Mucosa of rectum (tissue), 2 donors: Measurements from ENCODE around the gene SYT13.

Experiments used
- H3K27ac ChIP-seq, 2 donors: one replicate each; pipeline ENCODE4 v1.7.0; 2013; ENCODE audit warnings: inconsistent platforms in 2 of 2, low read depth in 2 of 2, low read length in 2 of 2
- H3K27me3 ChIP-seq, 2 donors: one replicate each; pipeline ENCODE4 v1.7.0; 2013; ENCODE audit warnings: low read length in 2 of 2; ENCODE audit not compliant: control insufficient read depth in 2 of 2, insufficient read depth in 2 of 2
- H3K36me3 ChIP-seq, 2 donors: one replicate each; pipeline ENCODE4 v1.7.0; 2013; ENCODE audit warnings: low read length in 2 of 2; ENCODE audit not compliant: control insufficient read depth in 2 of 2, insufficient read depth in 2 of 2
- H3K4me1 ChIP-seq, 2 donors: one replicate each; pipeline ENCODE4 v1.7.0; 2013; ENCODE audit warnings: low read length in 2 of 2, mild to moderate bottlenecking in 1 of 2; ENCODE audit not compliant: control insufficient read depth in 2 of 2, insufficient read depth in 2 of 2
- H3K4me3 ChIP-seq, 2 donors: one replicate each; pipeline ENCODE4 v1.7.0; 2013; ENCODE audit warnings: low read length in 2 of 2
- H3K9ac ChIP-seq, 2 donors: one replicate each; pipeline ENCODE4 v1.7.0; 2013; ENCODE audit warnings: low read length in 2 of 2, low read depth in 1 of 2, mild to moderate bottlenecking in 1 of 2
- H3K9me3 ChIP-seq, 2 donors: one replicate each; pipeline ENCODE4 v1.7.0; 2013; ENCODE audit warnings: low read length in 2 of 2; ENCODE audit not compliant: control insufficient read depth in 2 of 2
- donor health status: healthy.
- donor health status: Normal muscosa, but diverticular disease.

The SYT13 gene

DNA sequence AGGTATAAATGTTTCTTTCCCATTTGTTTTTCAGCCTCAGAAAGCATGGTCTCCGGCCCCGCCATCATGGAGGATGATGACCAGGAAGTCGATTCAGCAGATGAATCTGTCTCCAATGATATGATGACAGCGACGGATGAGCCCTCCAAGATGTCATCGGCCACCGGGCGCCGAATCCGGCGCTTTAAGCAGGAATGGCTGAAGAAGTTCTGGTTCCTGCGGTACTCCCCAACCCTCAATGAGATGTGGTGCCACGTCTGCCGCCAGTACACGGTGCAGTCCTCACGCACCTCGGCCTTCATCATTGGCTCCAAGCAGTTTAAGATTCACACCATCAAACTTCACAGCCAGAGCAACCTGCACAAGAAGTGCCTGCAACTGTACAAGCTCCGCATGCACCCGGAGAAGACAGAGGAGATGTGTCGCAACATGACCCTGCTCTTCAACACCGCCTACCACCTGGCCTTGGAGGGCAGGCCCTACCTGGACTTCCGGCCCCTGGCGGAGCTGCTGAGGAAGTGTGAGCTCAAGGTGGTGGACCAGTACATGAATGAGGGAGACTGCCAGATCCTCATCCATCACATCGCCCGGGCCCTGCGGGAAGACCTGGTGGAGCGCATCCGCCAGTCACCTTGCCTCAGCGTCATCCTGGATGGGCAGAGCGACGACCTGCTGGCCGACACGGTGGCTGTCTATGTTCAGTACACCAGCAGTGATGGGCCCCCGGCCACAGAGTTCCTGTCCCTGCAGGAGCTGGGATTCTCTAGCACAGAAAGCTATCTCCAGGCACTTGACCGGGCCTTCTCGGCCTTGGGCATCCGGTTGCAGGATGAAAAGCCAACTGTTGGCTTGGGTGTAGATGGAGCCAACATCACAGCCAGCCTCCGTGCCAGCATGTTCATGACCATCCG, 59.9 kb downstream of the SYT13 start:
- H3K36me3 ChIP-seq: peaks cover 12 to 26% of the 10 kb centered on the region in 2 donors
- no peak overlapping the region for H3K4me3 ChIP-seq
- H3K4me1 ChIP-seq: no peaks in the 10 kb centered on the region
- H3K9me3 ChIP-seq: no peaks in the 10 kb centered on the region
- no peaks in the 10 kb centered on the region for H3K27me3 ChIP-seq
- no peak overlapping the region for H3K27ac ChIP-seq
- no peak overlapping the region for H3K9ac ChIP-seq

DNA sequence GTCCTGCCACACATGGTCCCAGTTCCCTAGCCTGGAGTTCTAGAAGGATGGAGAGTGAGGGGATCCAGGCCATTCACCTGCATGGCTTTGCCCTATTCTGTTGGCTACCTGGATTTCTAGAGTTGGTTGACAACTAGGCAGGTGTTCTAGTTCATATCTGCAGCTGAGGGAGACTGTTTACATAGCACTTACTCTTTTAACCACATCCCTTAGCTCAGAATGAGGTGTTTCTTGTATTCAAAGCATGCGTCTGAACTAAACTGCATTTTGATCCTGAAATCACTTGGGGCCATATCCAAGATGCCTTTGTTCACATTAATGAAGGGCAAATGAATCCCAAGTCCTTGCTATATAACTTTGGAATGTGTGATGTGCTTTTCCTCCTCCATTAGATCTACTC, 60.9 kb downstream of the SYT13 start:
- Histone ChIP-seq H3K4me3 (no peak overlapping the region), H3K9me3 (no peaks in the 10 kb centered on the region), H3K27ac (no peak overlapping the region), H3K36me3 (peaks cover 12 to 26% of the 10 kb centered on the region in 2 donors), H3K4me1 (no peaks in the 10 kb centered on the region), H3K27me3 (no peaks in the 10 kb centered on the region), H3K9ac (no peak overlapping the region)

DNA sequence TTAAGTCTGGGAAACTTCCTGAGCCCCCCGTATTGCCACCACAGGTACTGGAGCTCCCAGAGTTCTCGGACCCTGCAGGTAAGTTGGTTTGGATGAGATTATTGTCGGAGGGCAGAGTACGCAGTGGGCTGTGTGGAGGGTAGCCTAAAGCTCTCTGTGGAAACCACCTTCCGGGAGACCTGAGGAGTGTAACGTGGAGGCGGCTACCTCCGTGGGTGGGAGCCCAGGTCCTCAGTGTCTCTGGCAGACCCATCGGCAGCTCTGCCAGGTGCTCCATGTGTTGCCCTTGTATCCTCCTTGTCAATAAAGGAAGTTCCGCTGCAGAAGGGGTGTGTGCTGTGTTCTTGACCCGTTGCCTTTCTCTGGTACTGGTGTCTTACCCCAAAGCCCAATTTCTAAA, 61.4 kb downstream of the SYT13 start:
- Histone ChIP-seq H3K27me3 (no peaks in the 10 kb centered on the region), H3K4me3 (no peak overlapping the region), H3K9me3 (no peaks in the 10 kb centered on the region), H3K27ac (no peak overlapping the region), H3K9ac (no peak overlapping the region), H3K36me3 (peaks cover 12 to 26% of the 10 kb centered on the region in 2 donors), H3K4me1 (no peaks in the 10 kb centered on the region)

DNA sequence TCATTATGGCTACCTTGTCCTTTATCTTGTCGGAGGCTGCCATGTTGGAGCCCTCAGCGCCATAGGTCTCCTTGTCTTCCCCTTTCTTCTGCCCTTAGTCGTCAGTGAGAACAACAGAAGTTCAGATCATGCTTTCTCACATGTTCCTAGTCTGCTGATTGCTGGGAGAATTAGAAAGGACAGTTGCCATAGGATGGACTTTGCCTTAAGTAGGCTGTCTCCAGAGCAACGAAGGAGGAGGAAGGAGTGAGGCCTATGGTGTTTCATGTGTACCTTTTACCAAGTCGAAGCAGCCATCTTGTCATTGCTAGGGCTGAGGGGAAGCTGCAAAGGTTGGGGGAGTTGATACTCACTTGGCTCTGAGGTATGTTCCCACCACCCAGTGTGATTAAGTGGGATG, 62.6 kb downstream of the SYT13 start:
- Histone ChIP-seq H3K4me3 (no peak overlapping the region), H3K9me3 (no peaks in the 10 kb centered on the region), H3K27ac (no peak overlapping the region), H3K9ac (no peak overlapping the region), H3K4me1 (no peaks in the 10 kb centered on the region), H3K36me3 (peaks cover 12 to 26% of the 10 kb centered on the region in 2 donors), H3K27me3 (no peaks in the 10 kb centered on the region)

DNA sequence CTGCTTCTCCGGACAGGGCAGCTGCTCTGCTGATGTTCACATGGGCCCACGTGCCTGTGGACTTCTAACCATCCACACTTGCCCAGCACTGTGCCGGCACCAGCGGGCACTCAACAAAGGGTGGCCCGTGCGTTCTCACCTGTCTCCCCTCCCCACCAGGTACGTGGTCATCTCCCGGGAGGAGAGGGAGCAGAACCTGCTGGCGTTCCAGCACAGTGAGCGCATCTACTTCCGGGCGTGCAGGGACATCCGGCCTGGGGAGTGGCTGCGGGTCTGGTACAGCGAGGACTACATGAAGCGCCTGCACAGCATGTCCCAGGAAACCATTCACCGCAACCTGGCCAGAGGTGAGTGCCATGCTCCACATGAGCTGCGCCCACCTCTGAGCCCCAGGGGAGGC, 66.7 kb downstream of the SYT13 start:
- Histone ChIP-seq H3K27ac (no peak overlapping the region), H3K9me3 (no peaks in the 10 kb centered on the region), H3K27me3 (no peaks in the 10 kb centered on the region), H3K36me3 (peaks cover 0 to 4% of the 10 kb centered on the region in 2 donors), H3K4me1 (no peaks in the 10 kb centered on the region), H3K9ac (no peak overlapping the region), H3K4me3 (no peak overlapping the region)

DNA sequence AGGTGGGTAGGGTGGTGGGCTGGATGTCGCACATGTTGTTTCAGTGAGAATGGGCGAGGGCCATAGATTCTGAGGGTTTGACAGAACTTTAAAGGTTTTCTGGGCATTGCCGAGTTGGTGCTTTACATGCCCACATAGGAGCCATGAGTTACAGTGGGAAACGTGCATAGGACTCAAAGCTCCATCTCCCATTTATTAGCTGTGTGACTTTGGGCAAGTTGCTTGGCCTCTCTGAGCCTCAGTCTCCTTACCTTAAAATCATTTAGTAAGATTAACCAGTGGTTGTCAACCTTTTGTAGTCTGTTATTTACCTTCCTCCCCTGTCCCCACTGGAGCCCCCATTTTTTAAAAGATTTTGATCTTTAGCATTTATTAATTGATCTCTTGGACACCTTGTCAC, 67.4 kb downstream of the SYT13 start:
- H3K4me3 ChIP-seq: no peak overlapping the region
- peaks cover 0 to 4% of the 10 kb centered on the region in 2 donors for H3K36me3 ChIP-seq
- H3K27me3 ChIP-seq: no peaks in the 10 kb centered on the region
- H3K4me1 ChIP-seq: no peaks in the 10 kb centered on the region
- no peak overlapping the region for H3K27ac ChIP-seq
- H3K9ac ChIP-seq: no peak overlapping the region
- H3K9me3 ChIP-seq: no peaks in the 10 kb centered on the region

DNA sequence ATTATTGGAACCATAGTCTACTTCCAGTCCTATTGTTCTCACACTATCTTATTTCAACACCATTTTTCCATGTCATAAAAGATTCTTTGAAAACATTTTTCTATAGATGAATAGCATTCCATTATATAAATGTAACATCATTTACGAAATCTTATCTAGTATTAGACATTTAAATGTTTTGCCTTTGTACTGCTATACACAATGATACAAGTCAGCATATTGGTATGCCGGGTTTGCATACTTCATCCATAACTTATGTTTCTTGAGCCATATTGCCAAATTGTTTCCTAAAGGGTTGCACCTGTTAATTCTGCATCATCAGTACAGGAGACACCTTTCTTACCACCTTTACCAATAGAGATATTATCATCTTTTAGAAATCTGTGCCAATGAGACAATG, 68.2 kb downstream of the SYT13 start:
- no peaks in the 10 kb centered on the region for H3K27me3 ChIP-seq
- no peak overlapping the region for H3K4me3 ChIP-seq
- H3K36me3 ChIP-seq: peaks cover 0 to 6% of the 10 kb centered on the region in 2 donors
- H3K9ac ChIP-seq: no peak overlapping the region
- H3K27ac ChIP-seq: no peak overlapping the region
- H3K9me3 ChIP-seq: no peaks in the 10 kb centered on the region
- no peaks in the 10 kb centered on the region for H3K4me1 ChIP-seq

DNA sequence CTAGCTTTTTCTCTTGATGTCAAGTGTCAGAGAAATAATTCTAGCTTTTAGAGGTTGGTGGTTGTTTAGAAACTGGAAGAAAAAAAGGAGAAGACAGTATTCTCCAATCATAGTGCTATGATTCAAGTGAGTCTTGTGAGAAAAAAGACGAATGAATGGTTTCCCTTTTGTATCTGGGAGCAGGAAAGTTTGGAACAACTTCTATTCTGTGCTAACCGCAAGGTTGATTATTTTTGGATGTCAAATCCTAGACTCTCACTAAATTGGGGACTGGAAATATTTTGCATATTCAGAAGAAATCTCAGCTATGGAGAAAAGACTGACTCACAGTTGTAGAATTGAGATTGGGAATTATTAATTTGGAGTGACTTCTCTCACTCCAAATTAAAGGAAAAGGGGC, 69.2 kb downstream of the SYT13 start:
- H3K27ac ChIP-seq: no peak overlapping the region
- H3K36me3 ChIP-seq: peaks cover 0 to 10% of the 10 kb centered on the region in 2 donors

DNA sequence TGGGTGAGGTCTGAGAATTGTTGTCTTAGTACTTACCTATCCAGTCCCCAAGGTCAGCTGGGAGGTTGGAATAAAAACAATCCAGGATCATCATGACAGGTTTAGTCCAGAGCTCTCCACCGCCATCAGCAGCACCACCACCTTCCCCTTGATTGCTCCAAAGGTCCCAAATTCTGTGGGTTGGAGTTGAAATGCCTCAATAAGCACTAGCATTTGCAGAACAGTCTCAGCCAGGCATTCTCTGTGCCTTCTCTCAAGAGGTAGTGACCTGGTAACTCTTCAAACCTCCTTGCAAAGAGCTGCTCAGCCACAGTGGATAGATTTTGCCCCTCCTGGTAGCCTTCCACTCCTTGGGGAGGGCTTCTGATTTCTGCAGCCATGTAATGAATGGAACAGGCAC, 70.1 kb downstream of the SYT13 start:
- Histone ChIP-seq H3K27ac (no peak overlapping the region), H3K9ac (no peak overlapping the region), H3K9me3 (no peaks in the 10 kb centered on the region), H3K27me3 (no peaks in the 10 kb centered on the region), H3K4me3 (no peak overlapping the region), H3K36me3 (peaks cover 0 to 6% of the 10 kb centered on the region in 2 donors), H3K4me1 (no peaks in the 10 kb centered on the region)

More for the DNA sequence above, 69.2 kb downstream of the SYT13 start:
- Histone ChIP-seq H3K4me1 (no peaks in the 10 kb centered on the region), H3K27me3 (no peaks in the 10 kb centered on the region), H3K4me3 (no peak overlapping the region), H3K9me3 (no peaks in the 10 kb centered on the region), H3K9ac (no peak overlapping the region)

DNA sequence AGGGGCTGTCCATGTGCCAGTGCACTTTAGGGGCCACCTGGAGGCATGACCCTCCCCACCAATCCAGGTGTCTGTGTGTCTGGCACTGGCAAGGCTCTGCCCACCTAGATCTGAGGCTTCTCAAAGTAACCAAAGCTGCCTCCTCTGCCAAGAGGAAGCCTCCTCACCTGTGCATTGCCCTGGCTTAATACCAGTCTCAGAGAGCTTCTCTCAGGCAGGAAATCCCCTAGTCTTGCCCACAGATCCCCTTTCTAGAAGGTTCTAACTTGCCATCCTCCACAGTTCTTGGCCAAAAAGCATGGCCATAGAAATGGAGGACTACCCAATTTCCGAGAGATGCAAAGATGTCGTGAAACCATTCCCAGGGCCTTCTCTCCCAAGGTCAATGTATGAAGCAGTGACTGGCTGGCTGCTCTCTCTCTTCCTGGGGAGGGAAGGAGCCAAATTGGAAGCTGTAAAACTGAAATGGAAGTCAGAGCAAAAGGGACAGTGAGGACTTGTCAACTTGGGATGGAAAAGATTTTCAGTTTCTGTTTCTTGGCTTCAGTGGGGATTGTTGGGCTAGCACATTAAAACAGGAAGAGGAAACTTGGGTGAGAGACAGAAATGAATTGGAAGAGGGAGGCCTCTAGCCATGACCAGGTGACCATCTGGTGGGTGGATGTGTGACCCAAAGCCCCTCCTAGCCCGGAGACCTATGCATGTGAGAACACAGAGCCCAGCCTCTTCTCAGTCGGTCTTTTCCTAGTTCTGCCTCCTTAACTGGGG, 70.9 kb downstream of the SYT13 start:
- Histone ChIP-seq H3K4me3 (no peak overlapping the region), H3K9me3 (no peaks in the 10 kb centered on the region), H3K27ac (no peak overlapping the region), H3K27me3 (no peaks in the 10 kb centered on the region), H3K36me3 (peaks cover 0 to 6% of the 10 kb centered on the region in 2 donors), H3K4me1 (peaks cover 0 to 3% of the 10 kb centered on the region in 2 donors), H3K9ac (no peak overlapping the region)
